GM12891 (cell line): ENCODE measurements around the gene HSPA13.
"Not testable (repeated sequence)": the region's sequence is repeated elsewhere in the genome, so short reads cannot be mapped to it uniquely, and the experiment has no call there.

Experiments used
- DNase-seq: peaks from one replicate; pipeline ENCODE4 v3.0.0; 2011; ENCODE audit warnings: low spot score; ENCODE audit not compliant: insufficient read length
- FAIRE-seq: peaks from 2 replicates; lab custom pipeline; 2011; peaks lifted over from hg19 to GRCh38; lab: Jason Lieb, UNC
- PAX5 ChIP-seq: IDR thresholded peaks from 2 replicates; pipeline ENCODE4 v1.6.1; 2011; ENCODE audit warnings: low read length, moderate library complexity, mild to moderate bottlenecking; ENCODE audit not compliant: insufficient read depth, severe bottlenecking
- POLR2A ChIP-seq: IDR thresholded peaks from 2 replicates; pipeline ENCODE4 v1.6.1; 2011; ENCODE audit warnings: low read depth, low read length, control low read depth
- POLR2AphosphoS5 ChIP-seq: IDR thresholded peaks from 2 replicates; pipeline ENCODE4 v1.6.1; 2011; ENCODE audit warnings: low read depth, low read length, control low read depth
- POU2F2 ChIP-seq: IDR thresholded peaks from 2 replicates; pipeline ENCODE4 v1.6.1; 2011; ENCODE audit warnings: low read depth, mild to moderate bottlenecking, control low read depth, low read length, moderate library complexity
- SPI1 ChIP-seq: IDR thresholded peaks from 2 replicates; pipeline ENCODE4 v1.6.1; 2011; ENCODE audit warnings: low read depth, low read length, control low read depth
- TAF1 ChIP-seq: IDR thresholded peaks from 2 replicates; pipeline ENCODE4 v1.6.1; 2011; ENCODE audit warnings: low read depth, low read length, control low read depth

The HSPA13 gene

GRCh38 chr21:14383596-14384180 is 742 bp upstream of the HSPA13 start:
- no peak for FAIRE-seq
- no peak for DNase-seq

GRCh38 chr21:14382486-14382834 is 486 bp downstream of the HSPA13 start:
- TF ChIP-seq POLR2A (no peak), SPI1 (no peak), POU2F2 (no peak), PAX5 (no peak), TAF1 (no peak), POLR2AphosphoS5 (no peak)
- DNase-seq = no peak
- FAIRE-seq = no peak

More at GRCh38 chr21:14383596-14384180, 742 bp upstream of the HSPA13 start:
- TF ChIP-seq POLR2AphosphoS5 (peak; percentile 14), POLR2A (peak; percentile 4; the same call in 1 of the 2 replicates), PAX5 (no peak)

GRCh38 chr21:14376854-14377253 is 6.1 kb downstream of the HSPA13 start:
- TF ChIP-seq POU2F2 (no peak), SPI1 (no peak), TAF1 (no peak), PAX5 (no peak), POLR2A (no peak), POLR2AphosphoS5 (no peak)
- no peak for FAIRE-seq
- DNase-seq = no peak

- TF ChIP-seq POLR2AphosphoS5 = no peak
- no peak for TF ChIP-seq PAX5
- no peak for TF ChIP-seq SPI1
- no peak for TF ChIP-seq TAF1
- no peak for TF ChIP-seq POLR2A
- no peak for TF ChIP-seq POU2F2
- no peak for FAIRE-seq
- DNase-seq = no peak
Observed at GRCh38 chr21:14366998-14367397, 15.9 kb downstream of the HSPA13 start.

- TF ChIP-seq PAX5 = no peak
- no peak for TF ChIP-seq SPI1
- no peak for TF ChIP-seq TAF1
- TF ChIP-seq POU2F2 = no peak
- no peak for TF ChIP-seq POLR2A
- TF ChIP-seq POLR2AphosphoS5 = no peak
- DNase-seq = no peak
- FAIRE-seq = no peak
Observed at GRCh38 chr21:14361958-14362357, 21.0 kb downstream of the HSPA13 start.

- TF ChIP-seq POU2F2 = no peak
- no peak for TF ChIP-seq TAF1
- no peak for TF ChIP-seq SPI1
- TF ChIP-seq PAX5 = no peak
- TF ChIP-seq POLR2AphosphoS5 = no peak
- no peak for TF ChIP-seq POLR2A
- DNase-seq (no peak), FAIRE-seq (no peak)
Observed at GRCh38 chr21:14358775-14359174, 24.2 kb downstream of the HSPA13 start.

- FAIRE-seq (no peak), DNase-seq (no peak)
- TF ChIP-seq POLR2AphosphoS5 (no peak), PAX5 (no peak), TAF1 (no peak), POU2F2 (no peak), POLR2A (no peak), SPI1 (no peak)
Observed at GRCh38 chr21:14356746-14357145, 26.2 kb downstream of the HSPA13 start.

- TF ChIP-seq POLR2A (no peak), TAF1 (no peak), PAX5 (no peak), POU2F2 (no peak), POLR2AphosphoS5 (no peak), SPI1 (no peak)
- FAIRE-seq (no peak), DNase-seq (no peak)
Observed at GRCh38 chr21:14354515-14354914, 28.4 kb downstream of the HSPA13 start.

- DNase-seq (no peak), FAIRE-seq (no peak)
- TF ChIP-seq TAF1 (no peak), PAX5 (no peak)
Observed at GRCh38 chr21:14353726-14354125, 29.2 kb downstream of the HSPA13 start.

- no peak for FAIRE-seq
- no peak for TF ChIP-seq POLR2AphosphoS5
- TF ChIP-seq POU2F2 = no peak
- TF ChIP-seq PAX5 = no peak
- no peak for TF ChIP-seq SPI1
- TF ChIP-seq POLR2A = no peak
- DNase-seq = no peak
Observed at GRCh38 chr21:14353231-14353630, 29.7 kb downstream of the HSPA13 start.

GRCh38 chr21:14327346-14327745 is 55.6 kb downstream of the HSPA13 start:
- not testable (repeated sequence) for DNase-seq, FAIRE-seq
